Measurements from ENCODE around the gene CACNA1B.

- TF ChIP-seq CTCF (conservative IDR thresholded peaks at IDR 0.05; ENCODE audit: low read depth, low read length): no peak
- no peak for TF ChIP-seq EZH2 (IDR thresholded peaks at IDR 0.05; ENCODE audit: borderline replicate concordance, low read depth, low read length, poor library complexity, severe bottlenecking)
Measured at GRCh38 chr9:137924169-137924568, 46.6 kb downstream of the CACNA1B start.
